ENCODE results near the gene MROH7.

MROH7 gene
- 0 to 0.04 reads per million in 2 experiments for total RNA-seq

DNA sequence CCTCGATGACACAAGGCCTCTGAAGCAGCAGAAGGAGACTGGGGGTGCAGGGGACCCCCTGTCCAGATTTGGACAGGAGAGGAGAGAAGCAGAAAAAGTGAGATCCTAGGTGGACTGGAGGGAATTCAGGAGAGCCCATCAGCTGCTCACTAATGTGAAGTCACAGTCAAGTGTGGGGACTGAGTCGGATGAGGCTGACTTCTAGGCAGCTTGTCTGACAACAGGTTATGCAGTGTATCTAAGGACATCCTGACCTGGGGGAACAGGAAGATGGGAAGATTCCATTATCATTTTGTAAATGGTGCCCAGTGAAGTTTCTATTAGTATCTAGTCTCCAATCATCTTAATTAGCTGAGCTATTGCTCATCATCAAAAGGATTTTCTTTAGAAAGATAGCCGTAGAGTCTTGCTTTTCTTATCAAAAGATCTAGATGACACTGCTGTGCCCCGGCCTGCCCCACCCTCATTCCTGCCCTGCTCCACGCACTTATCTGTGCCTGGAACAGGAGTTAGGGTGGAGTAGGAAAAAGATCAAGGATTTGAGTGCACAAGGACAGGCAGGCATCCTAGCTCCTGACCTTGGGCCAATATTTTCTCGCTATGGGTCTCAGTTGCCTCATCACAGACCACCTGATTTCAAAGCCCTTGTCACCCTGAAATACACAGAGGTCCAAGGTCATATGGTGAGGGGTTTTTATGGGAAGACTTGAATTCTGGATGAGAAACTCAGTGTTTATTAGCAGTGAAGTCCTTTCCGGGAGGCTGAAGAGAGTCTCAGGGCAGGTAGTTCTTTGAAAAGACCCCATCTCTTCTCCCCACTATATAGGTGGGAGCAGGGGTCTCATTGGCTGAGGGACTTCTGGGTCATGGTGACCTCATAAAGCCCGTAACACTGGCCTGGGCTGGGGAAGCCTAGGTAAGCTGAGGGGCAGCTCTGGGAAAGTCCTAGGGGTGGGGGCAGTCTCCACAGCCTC is at the start of gene MROH7:
Gene MROH7 (plus strand): TSS at position 924 of the 974 bp plus-strand sequence. CDS start 11,141 bp downstream, outside the sequence.
- no peak for DNase-seq (ENCODE audit: low read depth)

DNA sequence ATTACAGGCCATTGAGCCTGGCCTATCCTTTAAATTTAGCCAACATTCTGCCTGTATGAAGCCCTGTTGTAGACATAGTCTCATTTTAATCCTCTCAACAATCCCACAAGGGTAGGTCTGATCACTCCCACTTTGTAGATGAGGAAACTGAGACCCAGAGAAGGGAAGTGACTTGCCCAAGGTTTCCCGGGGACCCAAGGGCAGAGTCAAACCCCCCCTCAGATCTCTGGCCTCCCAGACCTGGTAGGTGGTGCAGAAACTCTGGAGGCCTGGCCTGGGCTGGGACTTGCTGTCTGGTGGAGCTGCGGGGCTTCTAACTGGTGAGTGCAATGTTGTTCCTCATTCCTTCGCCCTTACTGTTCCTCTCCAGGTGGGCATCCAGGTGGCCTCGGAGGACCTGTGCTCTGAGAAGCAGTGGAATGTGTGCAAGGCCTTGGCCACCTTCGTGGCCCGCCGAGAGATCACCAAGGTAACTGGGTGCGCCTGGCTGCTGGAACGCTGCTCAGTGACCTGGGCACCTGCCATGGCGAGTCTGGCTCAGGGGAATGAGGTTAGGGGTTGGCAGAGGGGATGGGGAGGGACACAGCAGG is 47.9 kb upstream of the MROH7 start:
- DNase-seq (ENCODE audit: low read depth): no peak

DNA sequence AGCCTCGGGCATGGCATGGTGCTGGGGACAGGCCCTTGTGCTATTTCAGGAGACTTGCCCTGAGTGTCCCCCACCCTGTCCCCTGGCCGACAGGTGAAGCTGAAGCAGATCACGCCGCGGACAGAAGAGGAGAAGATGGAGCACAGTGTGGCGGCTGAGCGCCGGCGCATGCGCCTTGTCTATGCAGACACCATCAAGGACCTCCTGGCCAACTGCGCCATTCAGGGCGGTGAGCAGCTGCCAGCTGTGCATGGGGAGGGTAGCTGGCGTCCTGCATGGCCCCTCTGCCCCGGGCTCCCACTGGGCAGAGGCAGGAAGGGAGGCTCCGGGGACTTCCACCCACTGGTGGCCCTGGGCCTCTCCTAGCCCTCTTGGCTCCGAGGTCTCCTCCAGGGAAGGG is 47.1 kb upstream of the MROH7 start:
- DNase-seq (ENCODE audit: low read depth): no peak

DNA sequence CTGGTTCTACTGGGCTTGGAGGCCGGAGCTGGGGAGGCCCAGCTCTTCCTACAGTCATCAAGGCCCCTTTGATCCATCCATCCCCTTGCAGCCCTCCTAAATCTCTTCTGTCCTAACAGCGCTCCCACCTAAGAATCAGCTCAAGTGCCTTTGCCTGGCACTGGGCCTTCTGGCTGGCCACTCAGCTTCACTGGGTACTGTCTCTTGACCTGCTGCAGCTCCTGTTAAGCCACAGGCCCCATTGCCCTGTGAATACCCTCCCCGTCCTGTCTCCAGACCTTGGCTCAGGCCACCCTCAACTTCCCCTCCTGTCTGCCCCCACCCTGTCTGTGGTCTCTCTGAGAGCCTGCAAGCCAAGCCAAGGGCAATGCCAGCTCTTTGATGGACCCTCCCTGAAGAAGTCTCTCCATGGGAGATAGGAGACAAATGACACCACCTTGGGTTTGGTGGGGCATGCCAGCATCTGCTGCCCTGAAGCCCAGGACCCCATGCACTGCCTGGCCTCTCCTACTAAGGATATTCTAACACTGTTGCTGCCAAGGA is 45.6 kb upstream of the MROH7 start:
- no peak for DNase-seq (ENCODE audit: low read depth)

DNA sequence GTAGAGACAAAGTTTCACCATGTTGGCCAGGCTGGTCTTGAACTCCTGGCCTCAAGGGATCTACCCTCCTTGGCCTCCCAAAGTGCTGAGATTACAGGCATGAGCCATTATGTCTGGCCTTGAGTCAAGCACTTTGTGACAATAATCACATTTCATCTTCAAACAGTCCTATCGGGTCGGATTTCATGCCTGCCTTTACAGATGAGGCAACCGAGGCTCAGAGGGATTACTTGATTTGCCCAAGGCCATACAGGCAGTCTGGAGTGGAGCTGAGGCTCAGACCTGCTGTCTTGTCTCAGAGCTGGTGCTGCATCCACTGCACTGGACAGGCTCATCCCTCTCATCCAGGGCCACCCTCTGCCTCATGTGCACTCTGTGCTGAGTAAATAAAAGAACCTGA is 44.8 kb upstream of the MROH7 start:
- DNase-seq (ENCODE audit: low read depth): no peak

DNA sequence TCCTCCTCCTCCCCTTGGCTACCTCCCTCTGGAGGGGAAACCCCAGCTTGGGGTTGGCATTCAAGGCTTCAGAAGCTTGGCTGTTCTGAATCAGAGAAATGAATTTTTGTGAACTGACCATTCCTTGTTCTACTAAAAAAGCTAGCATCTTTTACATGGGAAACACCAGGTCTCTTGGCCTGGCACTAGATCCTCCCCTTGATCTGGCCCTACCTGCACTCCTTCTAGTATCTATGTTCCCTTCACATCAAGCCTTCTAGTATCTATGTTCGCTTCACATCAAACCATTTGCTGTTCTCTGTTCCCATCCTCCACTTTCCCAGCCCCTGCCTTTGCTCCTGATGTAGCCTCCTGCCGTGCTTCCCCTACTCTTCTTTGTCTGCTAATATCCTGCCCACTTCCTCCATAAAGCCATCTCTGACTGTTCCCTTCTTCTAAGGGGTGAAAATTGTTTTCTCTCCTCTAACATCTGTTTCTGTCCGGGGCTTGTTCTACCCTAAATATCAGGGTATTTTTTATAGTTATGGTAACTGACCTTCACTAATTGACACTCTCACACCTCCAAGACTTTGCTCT is 44.0 kb upstream of the MROH7 start:
- no peak for DNase-seq (ENCODE audit: low read depth)

DNA sequence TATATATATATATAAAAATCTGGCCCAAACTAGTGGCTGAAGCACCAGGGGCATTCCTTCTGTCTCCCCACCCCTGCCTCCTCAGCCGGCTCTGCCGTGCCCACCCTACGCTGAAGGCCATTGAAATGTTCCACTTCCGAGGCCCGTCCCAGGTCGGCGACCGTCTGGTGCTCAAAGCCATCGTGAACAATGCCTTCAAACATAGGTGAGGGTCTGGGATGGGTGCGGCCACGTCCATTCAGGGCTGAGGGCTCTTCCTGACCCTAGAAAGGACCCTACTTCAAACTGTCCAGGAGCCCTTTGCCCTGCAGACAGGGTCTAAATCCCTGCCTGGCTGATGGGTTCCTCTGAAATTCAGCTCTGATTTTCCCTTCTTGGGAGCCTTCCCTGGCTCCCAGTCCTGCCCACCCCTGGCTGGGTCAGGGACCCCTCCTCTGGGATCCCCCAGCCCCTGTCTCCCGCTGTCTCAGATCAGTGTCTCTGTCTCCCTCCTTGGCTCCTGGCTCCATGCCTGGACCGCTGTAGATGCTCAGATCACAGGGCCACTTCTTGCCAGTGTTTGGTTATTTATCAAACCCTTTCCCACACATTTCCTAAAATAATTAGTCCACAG is 42.3 kb upstream of the MROH7 start:
- DNase-seq (ENCODE audit: low read depth): no peak

DNA sequence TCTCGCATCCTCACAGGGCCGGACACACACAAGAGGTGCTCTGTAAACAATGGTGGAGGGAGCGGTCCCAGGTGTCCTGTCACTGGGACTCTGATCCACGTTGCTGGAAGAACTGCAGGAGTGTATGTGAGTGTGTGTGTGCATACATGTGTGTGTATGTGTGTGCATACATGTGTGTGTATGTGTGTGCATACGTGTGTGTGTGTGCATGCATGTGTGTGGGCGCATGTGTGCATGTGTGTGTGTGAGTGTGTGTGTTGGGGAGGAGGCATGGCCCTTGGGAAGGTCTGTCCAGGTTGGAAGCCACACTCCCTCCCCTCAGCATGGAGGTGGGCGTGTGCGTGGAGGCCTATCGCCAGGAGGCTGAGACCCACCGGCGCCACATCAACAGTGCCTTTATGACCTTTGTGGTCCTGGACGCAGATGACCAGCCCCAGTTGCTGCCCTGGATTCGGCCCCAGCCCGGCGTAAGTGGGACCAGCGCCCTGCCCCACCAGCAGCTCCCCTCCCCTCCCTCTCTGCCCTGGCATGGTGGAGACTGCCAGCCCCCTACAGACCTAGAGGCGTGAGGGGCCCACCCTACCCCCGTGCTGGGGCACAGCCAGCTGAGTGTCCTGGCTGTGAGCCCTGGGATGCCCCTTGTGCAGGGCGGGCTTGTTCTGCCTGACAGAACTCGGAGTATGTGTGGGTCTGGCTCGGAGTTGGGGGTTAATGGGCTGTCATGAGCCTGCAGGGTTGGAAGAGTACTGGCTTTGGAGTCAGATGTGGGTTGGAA is 40.5 kb upstream of the MROH7 start:
- DNase-seq (ENCODE audit: low read depth): no peak

DNA sequence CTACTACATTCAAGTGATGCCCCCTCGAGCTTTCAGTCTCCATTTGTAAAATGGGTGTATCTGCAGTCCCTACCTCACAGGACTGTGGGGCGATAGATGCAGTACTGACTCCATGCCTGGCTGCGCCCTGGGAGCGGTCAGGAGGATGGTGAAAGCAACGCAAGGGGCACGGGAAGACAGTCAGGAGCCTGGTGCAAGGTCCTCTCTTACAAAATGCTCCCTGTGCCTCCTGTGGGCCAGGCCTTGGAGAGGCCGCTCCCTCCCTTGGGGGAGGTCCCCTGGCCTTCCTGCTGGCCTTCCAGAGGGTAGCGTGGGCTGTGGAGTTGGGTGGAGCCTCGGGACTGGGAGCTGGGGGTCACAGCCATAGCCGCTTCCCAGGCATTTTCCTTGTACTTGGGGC is 39.9 kb upstream of the MROH7 start:
- no peak for DNase-seq (ENCODE audit: low read depth)

DNA sequence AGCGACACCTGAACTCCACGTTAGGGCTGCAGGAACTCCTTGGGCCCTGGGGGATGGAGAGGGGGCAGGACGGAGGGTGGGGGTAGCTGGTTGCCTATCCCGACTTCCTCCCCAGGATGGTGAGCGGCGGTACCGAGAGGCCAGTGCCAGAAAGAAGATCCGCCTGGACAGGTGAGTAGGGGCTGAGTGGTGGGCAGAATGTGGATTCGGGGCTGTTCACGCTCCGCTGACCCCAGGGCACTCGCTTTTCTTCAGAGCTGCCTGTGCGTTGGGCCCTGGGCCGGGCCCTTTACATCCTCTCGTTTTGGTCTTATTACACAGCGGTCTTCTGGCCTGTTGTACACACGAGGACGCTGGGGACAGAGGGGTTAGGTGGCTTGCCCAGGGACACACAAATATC is 39.0 kb upstream of the MROH7 start:
- no peak for DNase-seq (ENCODE audit: low read depth)

DNA sequence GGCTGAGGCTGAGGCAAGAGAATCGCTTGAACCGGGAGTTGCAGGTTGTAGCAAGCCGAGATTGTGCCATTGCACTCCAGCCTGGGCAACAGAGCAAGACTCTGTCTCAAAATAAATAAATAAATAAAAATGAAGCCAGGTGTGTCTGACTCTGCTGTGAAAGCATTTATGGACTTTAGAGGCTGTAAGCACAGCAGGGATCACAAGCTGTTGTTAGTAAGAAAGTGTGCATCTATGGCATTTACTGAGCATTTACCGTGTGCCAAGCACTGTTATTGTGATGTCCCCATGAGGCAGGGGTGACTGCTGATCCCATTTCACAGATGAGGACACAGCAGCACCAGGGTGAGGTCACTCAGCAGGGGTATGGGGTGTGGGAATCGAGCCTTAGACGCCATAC is 38.3 kb upstream of the MROH7 start:
- no peak for DNase-seq (ENCODE audit: low read depth)

DNA sequence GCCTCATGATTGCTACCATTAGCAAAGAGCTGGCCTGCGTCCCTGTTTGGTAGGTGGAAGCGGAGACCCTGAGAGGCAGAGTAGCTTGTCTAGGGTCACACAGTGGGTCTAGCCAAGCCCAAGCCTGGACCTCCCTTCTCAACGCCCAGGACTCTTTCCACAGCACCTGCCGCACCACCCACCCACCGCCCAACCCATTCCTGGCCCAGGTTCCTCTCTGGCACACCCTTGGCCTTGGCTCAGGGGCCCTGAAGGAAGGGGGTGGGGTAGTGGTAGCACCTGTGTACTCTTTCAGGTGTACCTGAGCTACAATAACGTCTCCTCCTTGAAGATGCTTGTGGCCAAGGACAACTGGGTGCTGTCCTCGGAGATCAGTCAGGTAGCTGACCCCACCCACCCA is 37.5 kb upstream of the MROH7 start:
- DNase-seq (ENCODE audit: low read depth): no peak

DNA sequence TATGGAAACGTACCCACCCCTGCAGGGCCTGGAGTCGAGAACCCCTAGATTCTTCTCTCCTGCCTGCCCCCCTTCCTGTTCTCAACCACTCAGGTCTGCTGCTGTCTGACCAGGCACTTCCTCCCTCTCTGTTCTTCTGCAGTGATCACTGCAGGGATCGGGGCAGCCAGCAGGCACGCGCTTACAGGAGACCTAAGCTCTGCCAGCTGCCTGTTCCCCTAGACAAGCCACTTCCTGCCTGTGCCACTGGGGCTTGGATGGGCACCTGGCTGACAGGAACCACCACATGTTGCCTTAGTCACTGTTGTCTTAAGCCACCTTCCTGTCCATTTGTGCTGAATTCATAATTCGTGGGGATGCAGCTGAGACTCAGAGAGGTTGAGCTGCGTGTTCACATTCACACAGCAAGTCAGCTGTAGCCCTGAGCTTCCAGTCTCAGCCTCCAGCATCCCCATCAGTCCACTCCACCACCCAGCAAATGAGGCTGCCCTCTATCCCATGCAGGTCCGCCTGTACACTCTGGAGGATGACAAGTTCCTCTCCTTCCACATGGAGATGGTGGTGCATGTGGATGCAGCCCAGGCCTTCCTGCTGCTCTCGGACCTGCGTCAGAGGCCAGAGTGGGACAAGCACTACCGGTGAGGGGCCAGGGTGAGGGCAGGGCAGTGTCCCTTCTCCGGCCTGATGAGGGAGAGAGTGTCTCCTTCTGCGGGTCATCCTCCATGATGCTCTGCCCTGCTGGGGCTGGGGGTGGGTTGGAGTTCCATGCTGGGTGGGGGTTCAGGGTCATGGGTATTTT is 36.8 kb upstream of the MROH7 start:
- peak; percentile 9 for DNase-seq (ENCODE audit: low read depth)

DNA sequence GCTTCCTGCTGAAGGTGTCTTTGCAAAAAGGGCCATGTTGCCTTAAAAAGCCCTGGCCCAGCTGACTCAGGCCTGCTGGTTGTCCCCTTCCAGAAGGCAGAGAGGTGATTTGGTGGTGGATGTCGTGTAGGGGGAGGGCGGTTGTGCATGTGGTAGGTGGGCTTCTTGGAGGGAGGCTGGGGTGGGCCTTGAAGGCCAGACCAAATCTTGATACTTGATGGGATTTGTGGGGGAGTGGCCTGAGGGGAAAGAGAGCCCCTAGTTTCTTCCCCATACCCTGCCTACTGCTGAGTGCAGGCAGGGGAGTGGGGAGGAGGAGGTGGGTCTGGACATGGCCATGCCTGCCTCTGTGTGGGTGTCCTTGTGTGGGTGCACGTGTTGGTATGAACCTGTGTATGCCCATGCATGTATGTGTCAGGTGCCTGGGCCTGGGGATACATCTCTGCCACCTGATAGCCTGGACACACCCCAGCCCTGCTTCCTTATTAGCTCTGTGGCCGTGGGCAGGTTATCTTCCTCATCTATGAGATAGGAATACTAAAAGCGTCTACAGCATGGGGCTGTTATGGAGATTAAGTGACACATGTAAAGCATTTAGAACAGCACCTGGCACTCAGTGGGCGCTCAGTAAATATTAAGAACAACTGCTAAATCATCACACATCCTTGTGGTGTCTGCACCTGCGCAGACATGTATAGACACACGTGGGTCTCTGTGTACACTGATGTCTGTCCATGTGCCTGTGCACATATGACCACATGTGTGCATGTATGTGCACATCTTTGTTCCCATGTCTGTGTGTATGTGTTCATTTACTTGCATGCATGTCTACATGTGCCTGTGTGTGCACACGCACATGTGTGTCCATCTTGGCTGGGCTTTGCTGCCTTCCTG is 35.2 kb upstream of the MROH7 start:
- DNase-seq (ENCODE audit: low read depth): no peak

DNA sequence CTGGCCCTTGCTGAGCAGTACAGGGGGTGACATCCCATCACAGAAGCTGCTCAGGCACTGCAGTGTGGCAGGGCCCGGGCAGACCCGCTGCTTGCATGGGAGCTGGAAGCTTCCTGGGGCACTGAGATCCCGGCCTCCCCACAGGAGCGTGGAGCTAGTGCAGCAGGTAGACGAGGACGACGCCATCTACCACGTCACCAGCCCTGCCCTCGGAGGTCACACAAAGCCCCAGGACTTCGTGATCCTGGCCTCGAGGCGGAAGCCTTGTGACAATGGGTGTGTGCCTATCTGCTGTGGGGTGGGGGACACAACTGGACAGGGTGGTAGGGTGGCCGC is 34.6 kb upstream of the MROH7 start:
- DNase-seq (ENCODE audit: low read depth): no peak

DNA sequence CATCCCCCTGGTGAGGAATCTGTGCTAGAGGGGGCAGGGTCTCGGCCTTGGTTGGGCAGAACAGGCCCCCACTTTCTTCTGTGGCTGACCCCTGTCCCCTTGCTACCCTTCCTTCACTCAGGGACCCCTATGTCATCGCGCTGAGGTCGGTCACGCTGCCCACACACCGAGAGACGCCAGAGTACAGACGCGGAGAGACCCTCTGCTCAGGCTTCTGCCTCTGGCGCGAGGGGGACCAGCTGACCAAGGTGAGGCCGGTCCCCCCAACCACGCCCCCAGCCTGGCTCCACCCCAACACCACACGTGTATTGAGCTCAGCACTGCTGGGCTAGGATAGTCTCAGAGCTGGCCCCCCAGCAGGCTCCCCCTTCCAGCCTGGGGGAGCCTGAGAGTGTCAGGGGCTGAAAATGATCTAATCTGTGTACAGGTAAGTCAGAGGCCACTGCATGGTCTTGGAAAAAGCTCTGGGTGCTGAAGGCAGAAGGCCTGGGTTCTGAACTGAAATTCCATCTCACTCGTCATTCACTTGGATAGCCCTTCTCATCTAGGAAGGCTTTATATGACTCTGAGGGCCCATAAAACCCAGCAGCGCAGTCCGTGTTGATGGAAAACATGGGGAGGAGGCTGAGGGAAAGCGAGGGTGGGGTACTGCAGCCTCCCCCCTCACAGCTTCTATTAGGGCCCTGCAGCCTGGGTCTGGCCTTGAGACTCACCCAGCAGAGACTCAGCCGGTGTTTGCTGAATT is 33.6 kb upstream of the MROH7 start:
- no peak for DNase-seq (ENCODE audit: low read depth)

DNA sequence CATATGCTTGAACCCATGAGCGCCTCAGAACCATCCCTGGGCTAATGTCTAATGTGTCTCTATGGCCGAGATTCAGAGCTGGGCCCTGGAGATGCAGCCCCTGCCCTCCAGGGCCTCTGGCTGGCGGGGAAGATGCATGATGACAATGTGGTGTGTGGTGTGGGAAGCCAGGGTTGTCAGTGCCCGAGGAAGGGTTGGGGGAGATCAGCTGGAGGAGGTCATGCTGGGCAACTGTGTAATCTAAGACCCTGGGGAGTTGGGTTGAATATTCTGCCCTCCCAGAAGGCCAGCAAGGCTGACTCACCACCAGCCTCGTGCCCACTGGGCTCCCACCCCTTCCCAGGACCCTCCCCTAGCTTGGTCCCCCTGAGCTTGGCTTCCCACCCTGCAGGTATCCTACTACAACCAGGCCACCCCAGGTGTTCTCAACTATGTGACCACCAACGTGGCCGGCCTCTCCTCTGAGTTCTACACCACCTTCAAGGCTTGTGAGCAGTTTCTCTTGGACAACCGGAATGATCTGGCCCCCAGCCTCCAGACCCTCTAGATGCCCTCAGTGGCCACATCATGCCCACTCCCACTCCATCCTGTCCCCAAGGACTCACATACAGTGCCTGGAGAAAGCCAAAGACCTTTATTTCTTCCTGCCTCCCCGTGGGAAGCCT is 32.9 kb upstream of the MROH7 start:
- no peak for DNase-seq (ENCODE audit: low read depth)

DNA sequence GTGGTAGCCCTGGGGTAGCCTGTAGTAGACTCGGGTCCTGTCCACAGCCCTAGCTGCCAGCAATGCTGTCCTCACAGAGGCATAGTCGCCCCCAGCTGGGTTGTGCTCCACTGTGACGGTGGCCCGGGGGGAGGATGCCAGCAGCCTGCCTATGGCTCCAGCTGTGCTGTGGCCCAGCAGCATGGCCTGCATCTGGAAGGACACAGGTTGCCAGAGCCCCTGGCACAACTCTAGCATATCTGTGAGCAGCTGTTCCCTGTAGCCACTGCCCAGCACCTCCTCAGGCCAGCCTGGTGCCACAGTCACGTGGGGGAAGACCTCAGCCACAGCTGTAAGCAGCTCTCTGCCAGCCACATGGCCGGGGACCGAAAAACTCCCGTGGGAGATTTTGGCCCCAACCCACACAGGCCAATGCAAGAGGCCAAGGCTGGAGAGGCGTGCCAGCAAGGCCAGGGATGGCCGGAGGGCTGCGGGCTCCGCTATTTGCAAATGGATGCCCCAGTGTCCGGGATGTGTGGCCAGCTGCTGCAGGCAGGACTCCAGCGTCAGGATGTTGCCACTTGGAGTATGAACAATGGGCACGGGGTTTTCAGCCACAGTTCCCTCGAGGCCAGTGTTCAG is 32.2 kb upstream of the MROH7 start:
- DNase-seq (ENCODE audit: low read depth): no peak

All from T follicular helper cell (primary cell).